PC-9 (cell line): ENCODE data around the gene ARHGEF26.

Experiments used
- CTCF ChIP-seq: fragments of 200-600 bp; sonication (generic); conservative IDR thresholded peaks from 2 replicates; pipeline ENCODE4 v1.6.1; 2017; ENCODE audit warnings: mixed run types, antibody characterized with exemption, mild to moderate bottlenecking, moderate library complexity
- EZH2 ChIP-seq: fragments of 200-600 bp; sonication (generic); IDR thresholded peaks from 2 replicates; pipeline ENCODE4 v1.8.0; 2017; ENCODE audit warnings: antibody characterized with exemption, low read depth

DNA sequence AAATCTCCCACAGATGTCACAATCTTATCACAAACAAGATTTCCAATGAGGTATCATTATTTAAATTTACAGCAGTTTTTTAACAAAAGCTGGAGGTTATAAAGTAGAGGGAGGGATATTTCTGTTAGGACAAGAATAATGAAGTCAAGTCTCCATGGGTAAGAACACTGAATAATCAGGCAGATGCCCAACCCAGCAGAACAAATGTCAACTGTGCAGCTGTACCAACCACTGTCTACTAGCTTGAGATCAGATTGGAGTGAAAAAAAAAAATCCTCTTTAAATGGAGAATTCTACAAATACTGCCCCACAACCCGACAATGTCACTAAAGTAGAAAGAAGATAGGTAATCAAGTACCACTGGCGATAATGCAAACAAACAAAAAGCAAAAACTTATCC, 172.8 kb downstream of the ARHGEF26 start:
- TF ChIP-seq CTCF (no peak), EZH2 (no peak)
